Cardiac muscle cell (in vitro differentiated cells and primary cell): ENCODE results near the gene CSTPP1. TPM values are rescaled to one million over a fixed set of nuclear protein-coding genes. Genes with fewer than 3 reads are reported as not detected.
"Not testable (repeated sequence)": the region's sequence is repeated elsewhere in the genome, so short reads cannot be mapped to it uniquely, and the experiment has no call there.

Experiments
- DNase-seq, 2 donors: peaks; one replicate each; pipeline versions ENCODE4 v3.0.0 to v3.0.0-alpha.2; 2010 to 2017; ENCODE audit warnings: low read depth in 1 of 2, low spot score in 1 of 2
- H3K27ac ChIP-seq: fragments of 200-600 bp; sonication (generic); 2 replicates; pipeline ENCODE4 v1.5.1; 2016
- H3K27me3 ChIP-seq: fragments of 200-600 bp; sonication (generic); 2 replicates; pipeline ENCODE4 v1.6.0; 2016; ENCODE audit warnings: control low read depth
- H3K36me3 ChIP-seq: fragments of 200-600 bp; sonication (generic); 2 replicates; pipeline ENCODE4 v1.5.1; 2016; ENCODE audit warnings: control low read depth
- H3K4me1 ChIP-seq: fragments of 200-600 bp; sonication (generic); 2 replicates; pipeline ENCODE4 v1.8.1; 2017; ENCODE audit warnings: low read depth, mild to moderate bottlenecking, mixed run types
- H3K4me3 ChIP-seq: fragments of 200-600 bp; sonication (generic); 2 replicates; pipeline ENCODE4 v1.5.1; 2016; ENCODE audit warnings: mild to moderate bottlenecking
- H3K9me3 ChIP-seq: fragments of 200-600 bp; sonication (generic); 2 replicates; pipeline ENCODE4 v1.5.1; 2017; ENCODE audit warnings: low read depth, mild to moderate bottlenecking, control low read depth
- polyA plus RNA-seq: library from polyadenylated mRNA; unstranded; fragments of >200 nt; fragmentation: Nextera tagmentation; extraction: Ambion mirVana; gene quantifications from 2 replicates; pipeline ENCODE4 v1.2.1, GENCODE V29; 2016
- total RNA-seq: library from RNA; depleted of rRNA; stranded (reverse); fragments of >200 nt; gene quantifications from 2 replicates; pipeline ENCODE4 v1.2.3, GENCODE V29; 2016
- TF ChIP-seq, protein P1 (sequence below): IDR thresholded peaks from 2 replicates; pipeline ENCODE4 v1.5.1; 2012; ENCODE audit warnings: low read depth, mild to moderate bottlenecking, low read length

Gene CSTPP1
- total and polyA plus RNA-seq, 2 experiments from 2014 or later: 46.4 to 81.6 TPM

DNA sequence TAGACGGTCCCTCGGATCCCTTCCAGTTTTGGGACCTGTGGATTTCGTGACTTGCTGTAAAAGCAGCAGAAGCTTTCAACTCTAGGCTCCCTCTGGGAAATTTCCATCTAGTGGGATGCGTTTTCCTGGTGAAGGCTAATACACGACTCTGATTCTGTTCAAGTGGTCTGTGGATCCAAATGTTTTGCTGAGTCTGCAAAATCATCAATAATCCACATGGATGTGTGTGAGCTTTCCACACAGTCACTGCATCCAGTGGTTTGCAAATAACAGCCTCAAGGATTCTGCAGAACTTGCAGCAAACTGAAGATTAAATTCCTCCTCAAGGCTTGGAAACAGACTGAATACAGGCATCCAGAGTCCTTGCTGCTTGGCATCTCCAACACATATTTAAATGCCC lies 266.0 kb downstream of the CSTPP1 start:
- Histone ChIP-seq H3K27ac (no peak overlapping the region), H3K4me1 (no peaks in the 10 kb centered on the region), H3K4me3 (no peak overlapping the region), H3K36me3 (no peaks in the 10 kb centered on the region), H3K27me3 (no peaks in the 10 kb centered on the region), H3K9me3 (no peaks in the 10 kb centered on the region)
- TF ChIP-seq, protein P1, sequence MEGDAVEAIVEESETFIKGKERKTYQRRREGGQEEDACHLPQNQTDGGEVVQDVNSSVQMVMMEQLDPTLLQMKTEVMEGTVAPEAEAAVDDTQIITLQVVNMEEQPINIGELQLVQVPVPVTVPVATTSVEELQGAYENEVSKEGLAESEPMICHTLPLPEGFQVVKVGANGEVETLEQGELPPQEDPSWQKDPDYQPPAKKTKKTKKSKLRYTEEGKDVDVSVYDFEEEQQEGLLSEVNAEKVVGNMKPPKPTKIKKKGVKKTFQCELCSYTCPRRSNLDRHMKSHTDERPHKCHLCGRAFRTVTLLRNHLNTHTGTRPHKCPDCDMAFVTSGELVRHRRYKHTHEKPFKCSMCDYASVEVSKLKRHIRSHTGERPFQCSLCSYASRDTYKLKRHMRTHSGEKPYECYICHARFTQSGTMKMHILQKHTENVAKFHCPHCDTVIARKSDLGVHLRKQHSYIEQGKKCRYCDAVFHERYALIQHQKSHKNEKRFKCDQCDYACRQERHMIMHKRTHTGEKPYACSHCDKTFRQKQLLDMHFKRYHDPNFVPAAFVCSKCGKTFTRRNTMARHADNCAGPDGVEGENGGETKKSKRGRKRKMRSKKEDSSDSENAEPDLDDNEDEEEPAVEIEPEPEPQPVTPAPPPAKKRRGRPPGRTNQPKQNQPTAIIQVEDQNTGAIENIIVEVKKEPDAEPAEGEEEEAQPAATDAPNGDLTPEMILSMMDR: no peak
- DNase-seq: no peak

DNA sequence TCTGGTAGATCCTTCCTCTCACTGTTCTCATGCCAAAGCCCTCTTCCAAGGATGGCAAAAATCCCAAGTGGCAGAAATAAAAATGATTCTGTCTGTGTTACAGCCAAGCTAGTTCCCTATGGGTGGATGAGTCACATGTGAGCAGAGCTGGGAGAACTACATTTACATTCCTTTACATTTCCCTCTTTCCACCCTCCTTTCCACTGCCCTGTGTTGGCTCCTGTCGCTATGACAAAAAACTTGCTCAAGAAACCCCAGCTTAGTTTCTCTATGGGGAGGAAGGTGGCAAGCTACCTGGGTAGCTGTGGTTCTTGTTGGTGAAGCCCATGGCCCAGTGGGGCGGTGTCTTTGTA lies 268.1 kb downstream of the CSTPP1 start:
- H3K4me1 ChIP-seq: no peaks in the 10 kb centered on the region
- no peak overlapping the region for H3K27ac ChIP-seq
- H3K9me3 ChIP-seq: no peaks in the 10 kb centered on the region
- TF ChIP-seq, protein P1: no peak
- DNase-seq: peak in 1 of 2 donors; percentile 73
- H3K27me3 ChIP-seq: no peaks in the 10 kb centered on the region
- H3K4me3 ChIP-seq: no peak overlapping the region
- H3K36me3 ChIP-seq: no peaks in the 10 kb centered on the region

DNA sequence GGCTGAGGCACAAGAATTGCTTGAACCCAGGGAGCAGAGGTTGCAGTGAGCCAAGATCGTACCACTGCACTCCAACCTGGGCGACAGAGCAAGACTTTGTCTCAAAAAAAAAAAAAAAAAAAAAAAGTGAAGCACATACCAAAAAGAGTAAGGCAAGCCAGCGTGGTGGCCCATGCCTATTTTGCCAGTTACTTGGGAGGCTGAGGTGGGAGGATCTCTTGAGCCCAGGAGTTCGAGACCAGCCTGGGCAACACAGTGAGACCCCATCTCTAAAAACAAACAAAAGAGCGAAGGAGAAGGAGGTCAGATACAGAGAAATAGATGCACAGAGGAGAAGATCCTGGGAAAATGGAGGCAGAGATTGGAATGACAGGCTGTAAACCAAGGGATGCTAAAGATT lies 270.0 kb downstream of the CSTPP1 start:
- not testable (repeated sequence) for H3K27me3 ChIP-seq, H3K9me3 ChIP-seq, H3K4me3 ChIP-seq, DNase-seq, H3K27ac ChIP-seq, H3K36me3 ChIP-seq, H3K4me1 ChIP-seq

DNA sequence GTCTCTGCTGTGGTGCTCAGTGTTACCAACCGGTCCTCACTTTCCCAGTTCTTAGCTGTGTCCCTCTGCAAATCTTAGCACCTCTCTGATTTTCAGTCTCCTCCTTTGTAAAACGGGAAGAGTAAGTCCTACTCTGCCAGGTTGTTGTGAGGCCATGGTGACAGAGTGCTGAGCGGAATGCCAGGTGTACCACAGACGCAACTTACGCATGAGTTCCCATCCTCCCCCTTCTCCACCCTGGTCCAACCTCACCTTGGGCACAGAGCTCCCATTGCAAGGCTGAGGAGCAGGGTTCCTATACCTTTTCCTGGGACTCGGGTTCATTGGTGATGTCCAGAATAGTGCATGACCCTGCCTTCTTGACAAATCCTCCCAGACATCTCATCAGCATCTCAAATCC lies 270.9 kb downstream of the CSTPP1 start:
- Histone ChIP-seq H3K4me1 (no peaks in the 10 kb centered on the region), H3K4me3 (no peak overlapping the region), H3K9me3 (no peaks in the 10 kb centered on the region), H3K27me3 (no peaks in the 10 kb centered on the region), H3K36me3 (no peaks in the 10 kb centered on the region), H3K27ac (no peak overlapping the region)
- TF ChIP-seq, protein P1: no peak
- no peak for DNase-seq

DNA sequence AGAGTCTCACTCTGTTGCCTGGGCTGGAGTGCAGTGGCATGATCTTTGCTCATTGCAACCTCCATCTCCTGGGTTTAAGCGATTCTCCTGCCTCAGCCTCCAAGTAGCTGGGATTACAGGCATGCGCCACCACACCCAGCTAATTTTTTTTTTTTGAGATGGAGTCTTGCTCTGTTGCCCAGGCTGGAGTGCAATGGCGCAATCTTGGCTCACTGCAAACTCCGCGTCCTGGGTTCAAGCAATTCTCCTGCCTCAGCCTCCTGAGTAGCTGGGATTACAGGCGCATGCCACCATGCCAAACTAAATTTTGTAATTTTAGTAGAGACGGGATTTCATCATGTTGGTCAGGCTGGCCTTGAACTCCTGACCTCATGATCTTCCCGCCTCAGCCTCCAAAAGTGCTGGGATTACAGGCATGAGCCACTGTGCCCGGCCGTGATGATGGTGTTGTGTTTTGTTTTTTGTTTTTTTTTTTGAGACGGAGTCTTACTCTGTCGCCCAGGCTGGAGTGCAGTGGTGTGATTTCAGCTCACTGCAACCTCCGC lies 271.5 kb downstream of the CSTPP1 start:
- not testable (repeated sequence) for H3K27me3 ChIP-seq, H3K36me3 ChIP-seq, H3K9me3 ChIP-seq, H3K4me3 ChIP-seq, H3K4me1 ChIP-seq, DNase-seq, H3K27ac ChIP-seq

DNA sequence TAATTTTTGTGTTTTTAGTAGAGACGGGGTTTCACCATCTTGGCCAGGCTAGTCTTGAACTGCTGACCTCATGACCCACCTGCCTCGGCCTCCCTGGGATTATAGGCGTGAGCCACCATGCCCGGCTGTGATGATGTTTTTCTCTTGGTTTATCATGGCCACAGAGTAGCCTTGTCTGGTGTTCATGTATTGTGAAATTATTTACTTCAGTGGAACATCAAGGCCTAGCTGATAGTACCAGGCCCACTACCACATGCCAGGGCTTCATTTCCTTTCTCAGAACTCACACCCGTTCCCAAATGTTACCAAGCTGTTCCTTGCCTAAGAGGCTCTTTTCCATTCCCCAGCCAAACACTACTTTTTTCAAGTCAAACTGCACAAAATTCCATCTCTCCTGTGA lies 272.1 kb downstream of the CSTPP1 start:
- no peak for DNase-seq
- Histone ChIP-seq H3K36me3 (no peaks in the 10 kb centered on the region), H3K27me3 (no peaks in the 10 kb centered on the region), H3K4me3 (no peak overlapping the region), H3K9me3 (no peaks in the 10 kb centered on the region), H3K27ac (no peak overlapping the region), H3K4me1 (no peaks in the 10 kb centered on the region)
- TF ChIP-seq, protein P1: no peak

Other genes with a start within 250 kb of the CSTPP1 start
- 59.3 and 76.9 TPM in 2 replicates for gene ARHGAP1, start 236.1 kb upstream of the CSTPP1 start, total RNA-seq
- 108 and 149 TPM in 2 replicates for gene ARHGAP1, start 236.1 kb upstream of the CSTPP1 start, polyA plus RNA-seq
- gene ZNF408, start 235.7 kb upstream of the CSTPP1 start, total RNA-seq: 15.4 and 23.7 TPM in 2 replicates
- 16.8 and 23.1 TPM in 2 replicates for gene ZNF408, start 235.7 kb upstream of the CSTPP1 start, polyA plus RNA-seq
- gene F2, start 217.5 kb upstream of the CSTPP1 start, total RNA-seq: 0.25 TPM in 1 of 2 replicates, not detected in the other
- 0.27 TPM in 1 of 2 replicates, not detected in the other for gene F2, start 217.5 kb upstream of the CSTPP1 start, polyA plus RNA-seq
- gene CKAP5, start 90.5 kb upstream of the CSTPP1 start, total RNA-seq: 58.1 and 122 TPM in 2 replicates
- gene CKAP5, start 90.5 kb upstream of the CSTPP1 start, polyA plus RNA-seq: 38.1 and 77.8 TPM in 2 replicates
- gene LRP4, start 18.2 kb upstream of the CSTPP1 start, total RNA-seq: 14.6 and 19.2 TPM in 2 replicates
- gene LRP4, start 18.2 kb upstream of the CSTPP1 start, polyA plus RNA-seq: 14.6 and 15.9 TPM in 2 replicates
- 136 and 143 TPM in 2 replicates for gene ARFGAP2, start 240.1 kb downstream of the CSTPP1 start, total RNA-seq
- gene ARFGAP2, start 240.1 kb downstream of the CSTPP1 start, polyA plus RNA-seq: 107 and 126 TPM in 2 replicates
- gene PACSIN3, start 249.7 kb downstream of the CSTPP1 start, total RNA-seq: 62.6 and 113 TPM in 2 replicates
- gene PACSIN3, start 249.7 kb downstream of the CSTPP1 start, polyA plus RNA-seq: 79.8 and 116 TPM in 2 replicates